A549 (cell line): Measurements from ENCODE around the gene GNPDA2. TPM values are rescaled to one million over a fixed set of nuclear protein-coding genes. Genes with fewer than 3 reads are reported as not detected.

Source experiments
- ATAC-seq, 2 experiments: fragments of 200-7000 bp in 1 of 2; fragments of >200 bp in 1 of 2; cut with Nextera tagmentation in 1 of 2; cut with Tn5 transposase in 1 of 2; 3 replicates each; pipeline versions ENCODE4 v1.8.0 to v1.9.1; 2018 to 2020; ENCODE audit warnings: mild to moderate bottlenecking in 1 of 2, moderate library complexity in 1 of 2
- CTCF ChIA-PET: fragments of 300-600 bp; sonication (Branson Sonifier 250); formaldehyde crosslinking; extraction: SDS; loops from one replicate; lab custom pipeline; 2021; ENCODE audit warnings: antibody characterized with exemption, inconsistent platforms; lab: Yijun Ruan, JAX
- POLR2A ChIA-PET: fragments of 350-600 bp; formaldehyde crosslinking; extraction: SDS; loops from one replicate; lab custom pipeline; 2021; ENCODE audit warnings: antibody characterized with exemption, inconsistent platforms; lab: Yijun Ruan, JAX
- DNase-seq, 2 experiments: peaks; one replicate each; pipeline versions ENCODE4 v3.0.0 to v3.0.0-alpha.2; 2011 to 2016; ENCODE audit warnings: low read depth in 1 of 2, low spot score in 1 of 2
- FAIRE-seq: peaks from 2 replicates; lab custom pipeline; 2011; peaks lifted over from hg19 to GRCh38; lab: Jason Lieb, UNC
- H3K27ac ChIP-seq, 2 experiments: fragments of >200 bp; sonication (Bioruptor Twin); formaldehyde crosslinking; 3 replicates each; pipeline ENCODE4 v1.5.1; 2016 to 2017
- H3K4me1 ChIP-seq: fragments of >200 bp; sonication (Bioruptor Twin); formaldehyde crosslinking; 3 replicates; pipeline ENCODE4 v1.6.1; 2016
- H3K4me2 ChIP-seq: fragments of >200 bp; sonication (Bioruptor Twin); formaldehyde crosslinking; 3 replicates; pipeline ENCODE4 v1.6.1; 2016
- H3K4me3 ChIP-seq: fragments of >200 bp; sonication (Bioruptor Twin); formaldehyde crosslinking; 3 replicates; pipeline ENCODE4 v1.5.1; 2016
- H3K9me3 ChIP-seq: fragments of >200 bp; sonication (Bioruptor Twin); formaldehyde crosslinking; 3 replicates; pipeline ENCODE4 v1.6.1; 2016
- CEBPB ChIP-seq, 2 experiments: fragments of >200 bp in 1 of 2; sonication (Bioruptor Twin) in 1 of 2; formaldehyde crosslinking in 1 of 2; IDR thresholded peaks; 2 replicates each; pipeline ENCODE4 v1.6.1; 2012 to 2016
- CHD2 ChIP-seq: fragments of 150-350 bp; IDR thresholded peaks from 2 replicates; pipeline ENCODE4 v1.6.1; 2014; ENCODE audit warnings: low read length; ENCODE audit not compliant: partially characterized antibody
- EHF ChIP-seq: fragments of 250-450 bp; sonication (Bioruptor Pico); IDR thresholded peaks from 2 replicates; pipeline ENCODE4 v1.5.0; 2020; ENCODE audit warnings: mild to moderate bottlenecking
- EP300 ChIP-seq, 2 experiments: fragments of >200 bp; sonication (Bioruptor Twin); formaldehyde crosslinking; IDR thresholded peaks; 2 replicates in 1 of 2; 3 replicates in 1 of 2; pipeline ENCODE4 v1.6.1; 2016 to 2017
- FOSB ChIP-seq: fragments of 250-450 bp; sonication (Bioruptor Pico); IDR thresholded peaks from 2 replicates; pipeline ENCODE4 v1.5.0; 2020; ENCODE audit warnings: mild to moderate bottlenecking, moderate library complexity
- FOSL2 ChIP-seq, 2 experiments: fragments of 450-650 bp in 1 of 2; fragments of >200 bp in 1 of 2; sonication (Bioruptor Twin) in 1 of 2; formaldehyde crosslinking; IDR thresholded peaks; 2 replicates each; pipeline versions ENCODE4 v1.5.0 to v1.6.1; 2016 to 2020; ENCODE audit warnings: mild to moderate bottlenecking in 1 of 2, moderate library complexity in 1 of 2
- FOXS1 ChIP-seq: fragments of 250-450 bp; sonication (Bioruptor Pico); IDR thresholded peaks from 2 replicates; pipeline ENCODE4 v1.5.0; 2020; ENCODE audit warnings: mild to moderate bottlenecking, moderate library complexity
- HDAC2 ChIP-seq: fragments of 200-600 bp; sonication (generic); IDR thresholded peaks from 2 replicates; pipeline ENCODE4 v1.6.1; 2016
- HES2 ChIP-seq: fragments of >200 bp; sonication (Bioruptor Twin); formaldehyde crosslinking; IDR thresholded peaks from 2 replicates; pipeline ENCODE4 v1.6.1; 2016
- HEYL ChIP-seq: fragments of 250-450 bp; sonication (Bioruptor Pico); IDR thresholded peaks from 2 replicates; pipeline ENCODE4 v1.8.0; 2021; ENCODE audit warnings: mild to moderate bottlenecking, moderate library complexity
- KDM5A ChIP-seq: fragments of 200-600 bp; sonication (generic); IDR thresholded peaks from 2 replicates; pipeline ENCODE4 v1.6.1; 2016; ENCODE audit warnings: antibody characterized with exemption, mild to moderate bottlenecking
- MAZ ChIP-seq: fragments of 150-350 bp; IDR thresholded peaks from 2 replicates; pipeline ENCODE4 v1.6.1; 2014; ENCODE audit warnings: antibody characterized with exemption, low read depth, low read length, borderline replicate concordance
- NR3C1 ChIP-seq: fragments of >200 bp; sonication (Bioruptor Twin); formaldehyde crosslinking; IDR thresholded peaks from 3 replicates; pipeline ENCODE4 v1.6.1; 2017
- PHF8 ChIP-seq: fragments of 200-600 bp; sonication (generic); IDR thresholded peaks from 2 replicates; pipeline ENCODE4 v1.6.1; 2016; ENCODE audit warnings: low read depth, mild to moderate bottlenecking, antibody characterized with exemption, moderate library complexity, borderline replicate concordance
- POLR2AphosphoS2 ChIP-seq: conservative IDR thresholded peaks from 2 replicates; pipeline ENCODE4 v1.6.1; 2012; ENCODE audit warnings: low read length, improper control_type of control experiment, inconsistent platforms
- RARB ChIP-seq: fragments of 250-450 bp; sonication (Bioruptor Pico); IDR thresholded peaks from 2 replicates; pipeline ENCODE4 v1.8.0; 2021; ENCODE audit warnings: mild to moderate bottlenecking, moderate library complexity
- RCOR1 ChIP-seq: fragments of 150-350 bp; IDR thresholded peaks from 2 replicates; pipeline ENCODE4 v1.6.1; 2014; ENCODE audit warnings: antibody characterized with exemption, low read length, low read depth
- RFX5 ChIP-seq: fragments of 450-650 bp; IDR thresholded peaks from 2 replicates; pipeline ENCODE4 v1.7.1; 2014; ENCODE audit warnings: antibody characterized with exemption, mild to moderate bottlenecking, moderate library complexity
- TFCP2L1 ChIP-seq: fragments of 250-450 bp; sonication (Bioruptor Pico); IDR thresholded peaks from 2 replicates; pipeline ENCODE4 v1.5.0; 2021; ENCODE audit warnings: mild to moderate bottlenecking
- ZNF302 ChIP-seq: fragments of 250-450 bp; sonication (Bioruptor Pico); IDR thresholded peaks from 2 replicates; pipeline ENCODE4 v1.9.0; 2021; ENCODE audit warnings: inconsistent platforms, mild to moderate bottlenecking, moderate library complexity
- WGBS: methylation state at CpG from one replicate; pipeline ENCODE4 v1.1.6; 2017; ENCODE audit errors: missing lambda C conversion rate; 5-methylcytosine and 5-hydroxymethylcytosine counted together
- polyA plus RNA-seq, 4 experiments: library from polyadenylated mRNA; depleted of rRNA in 3 of 4; stranded (reverse); fragments of >200 nt; fragmentation: RNase III in 1 of 4; extraction: RNeasy Plus Mini Kit Qiagen cat#74134 plus additional on column Dnase treatment in 1 of 4; gene quantifications; 2 replicates in 3 of 4; 3 replicates in 1 of 4; pipeline ENCODE4 v1.2.3, GENCODE V29; 2011 to 2017
- TF ChIP-seq, protein P1 (sequence below): fragments of >200 bp; sonication (Bioruptor Twin); formaldehyde crosslinking; IDR thresholded peaks from 3 replicates; pipeline ENCODE4 v1.6.1; 2016
- TF ChIP-seq, protein P2 (sequence below): fragments of 250-450 bp; sonication (Bioruptor Pico); IDR thresholded peaks from 2 replicates; pipeline ENCODE4 v1.5.0; 2021; ENCODE audit warnings: mild to moderate bottlenecking, moderate library complexity, borderline replicate concordance

GNPDA2 gene
- polyA plus RNA-seq, 2 of the 4 experiments (the other 2 are of a cell fraction) = 12.2 to 19.7 TPM

DNA sequence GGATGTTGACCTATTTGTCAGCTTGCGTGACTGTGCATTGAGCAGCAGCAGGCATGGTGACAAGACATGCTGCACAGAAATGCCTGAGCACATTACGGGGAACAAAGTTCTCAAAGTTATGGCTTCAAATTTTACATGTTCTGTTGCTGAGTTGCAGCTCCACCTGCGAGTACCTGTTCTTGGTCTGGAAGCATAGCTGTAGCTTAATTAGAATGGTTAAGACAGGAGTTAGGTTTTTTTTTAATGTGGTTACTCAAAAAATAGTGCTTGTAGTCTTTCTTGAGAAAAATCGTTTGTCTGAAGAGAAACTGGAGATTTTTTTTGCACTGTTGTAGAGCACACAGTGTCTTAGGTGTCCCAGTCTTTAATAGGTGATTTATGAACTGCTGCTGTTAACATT is 38.8 kb upstream of the GNPDA2 start:
- no peaks in the 10 kb centered on the region for H3K4me1 ChIP-seq
- no peak overlapping the region for H3K4me2 ChIP-seq
- POLR2A ChIA-PET = no interaction called here
- FAIRE-seq (no peak), ATAC-seq (no peak)
- TF ChIP-seq, protein P1, sequence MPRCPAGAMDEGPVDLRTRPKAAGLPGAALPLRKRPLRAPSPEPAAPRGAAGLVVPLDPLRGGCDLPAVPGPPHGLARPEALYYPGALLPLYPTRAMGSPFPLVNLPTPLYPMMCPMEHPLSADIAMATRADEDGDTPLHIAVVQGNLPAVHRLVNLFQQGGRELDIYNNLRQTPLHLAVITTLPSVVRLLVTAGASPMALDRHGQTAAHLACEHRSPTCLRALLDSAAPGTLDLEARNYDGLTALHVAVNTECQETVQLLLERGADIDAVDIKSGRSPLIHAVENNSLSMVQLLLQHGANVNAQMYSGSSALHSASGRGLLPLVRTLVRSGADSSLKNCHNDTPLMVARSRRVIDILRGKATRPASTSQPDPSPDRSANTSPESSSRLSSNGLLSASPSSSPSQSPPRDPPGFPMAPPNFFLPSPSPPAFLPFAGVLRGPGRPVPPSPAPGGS = no peak
- TF ChIP-seq KDM5A (no peak), EHF (no peak), CEBPB (IDR thresholded peaks at IDR 0.05) (no peak), FOSB (CRISPR knock-in tag) (no peak), NR3C1 (no peak), POLR2AphosphoS2 (no peak), CHD2 (no peak), HES2 (no peak), FOSL2 (IDR thresholded peaks at IDR 0.05) (no peak), FOSL2 (CRISPR knock-in tag; IDR thresholded peaks at IDR 0.05) (no peak), MAZ (no peak), RARB (CRISPR knock-in tag) (no peak), RCOR1 (no peak), HDAC2 (no peak)
- TF ChIP-seq, protein P2, sequence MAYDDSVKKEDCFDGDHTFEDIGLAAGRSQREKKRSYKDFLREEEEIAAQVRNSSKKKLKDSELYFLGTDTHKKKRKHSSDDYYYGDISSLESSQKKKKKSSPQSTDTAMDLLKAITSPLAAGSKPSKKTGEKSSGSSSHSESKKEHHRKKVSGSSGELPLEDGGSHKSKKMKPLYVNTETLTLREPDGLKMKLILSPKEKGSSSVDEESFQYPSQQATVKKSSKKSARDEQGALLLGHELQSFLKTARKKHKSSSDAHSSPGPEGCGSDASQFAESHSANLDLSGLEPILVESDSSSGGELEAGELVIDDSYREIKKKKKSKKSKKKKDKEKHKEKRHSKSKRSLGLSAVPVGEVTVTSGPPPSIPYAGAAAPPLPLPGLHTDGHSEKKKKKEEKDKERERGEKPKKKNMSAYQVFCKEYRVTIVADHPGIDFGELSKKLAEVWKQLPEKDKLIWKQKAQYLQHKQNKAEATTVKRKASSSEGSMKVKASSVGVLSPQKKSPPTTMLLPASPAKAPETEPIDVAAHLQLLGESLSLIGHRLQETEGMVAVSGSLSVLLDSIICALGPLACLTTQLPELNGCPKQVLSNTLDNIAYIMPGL (CRISPR knock-in tag) = no peak
- TF ChIP-seq, all 56 proteins: peak for 0
- H3K9me3 ChIP-seq = no peaks in the 10 kb centered on the region
- CTCF ChIA-PET = no interaction called here
- no peak overlapping the region for H3K4me3 ChIP-seq
- 5% methylated on average over 4 of the region's 4 CpGs for WGBS
- H3K27ac ChIP-seq = no peak overlapping the region
- DNase-seq = no peak

GRCh38 chr4:44761306-44761705 is 35.0 kb upstream of the GNPDA2 start:
- FAIRE-seq (no peak), DNase-seq (no peak), ATAC-seq (no peak)
- POLR2A ChIA-PET = no interaction called here
- TF ChIP-seq TFCP2L1 (no peak), HEYL (CRISPR knock-in tag) (no peak), FOXS1 (no peak), EHF (no peak), ZNF302 (CRISPR knock-in tag) (no peak), PHF8 (no peak), HES2 (no peak), RFX5 (no peak), EP300 (IDR thresholded peaks at IDR 0.05) (no peak), MAZ (no peak), CHD2 (no peak)
- TF ChIP-seq, protein P1 = no peak
- CTCF ChIA-PET = interaction anchor here (1.2 kb wide), 1 partner anchor 43 kb away, joined by 4 read pairs; no protein-coding TSS in a partner anchor
- no peaks in the 10 kb centered on the region for H3K9me3 ChIP-seq
- no peak overlapping the region for H3K4me2 ChIP-seq
- no peak overlapping the region for H3K27ac ChIP-seq
- WGBS = 2% methylated on average over 2 of the region's 2 CpGs
- no peaks in the 10 kb centered on the region for H3K4me1 ChIP-seq
- H3K4me3 ChIP-seq = no peak overlapping the region
